Measurements from ENCODE around the gene CCNY.

DNA sequence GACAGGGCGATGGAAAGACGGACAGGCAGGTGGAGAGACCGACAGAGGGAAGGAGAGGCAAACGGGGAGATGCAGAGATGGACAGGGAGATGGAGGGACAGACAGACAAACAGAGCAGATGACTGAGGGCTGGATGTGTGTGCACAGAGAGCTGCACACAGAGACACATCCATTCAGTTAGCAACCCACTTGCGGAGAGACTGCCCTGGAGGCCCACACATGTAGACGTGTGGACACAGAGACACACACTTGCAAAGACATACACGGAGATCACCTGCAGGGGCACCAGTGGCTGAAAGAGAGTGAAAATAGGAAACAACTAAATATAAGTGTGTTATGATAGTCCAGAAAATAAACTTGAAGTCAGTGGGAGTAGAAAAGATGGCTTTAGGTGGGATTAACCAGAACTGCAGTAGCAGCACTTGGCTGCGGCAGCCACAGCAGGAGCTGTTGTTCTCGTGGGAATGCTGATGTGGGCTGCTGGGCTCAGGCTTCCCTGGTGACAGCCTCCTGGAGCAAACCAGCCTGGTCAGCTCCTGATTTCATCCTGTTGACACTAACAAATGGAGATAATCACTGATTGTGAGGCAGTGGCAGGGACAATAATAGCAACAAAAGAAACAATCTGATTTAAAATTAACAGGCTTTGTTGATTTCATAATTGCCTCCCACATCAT lies 134.1 kb downstream of the CCNY start:
- TF ChIP-seq, protein P1, sequence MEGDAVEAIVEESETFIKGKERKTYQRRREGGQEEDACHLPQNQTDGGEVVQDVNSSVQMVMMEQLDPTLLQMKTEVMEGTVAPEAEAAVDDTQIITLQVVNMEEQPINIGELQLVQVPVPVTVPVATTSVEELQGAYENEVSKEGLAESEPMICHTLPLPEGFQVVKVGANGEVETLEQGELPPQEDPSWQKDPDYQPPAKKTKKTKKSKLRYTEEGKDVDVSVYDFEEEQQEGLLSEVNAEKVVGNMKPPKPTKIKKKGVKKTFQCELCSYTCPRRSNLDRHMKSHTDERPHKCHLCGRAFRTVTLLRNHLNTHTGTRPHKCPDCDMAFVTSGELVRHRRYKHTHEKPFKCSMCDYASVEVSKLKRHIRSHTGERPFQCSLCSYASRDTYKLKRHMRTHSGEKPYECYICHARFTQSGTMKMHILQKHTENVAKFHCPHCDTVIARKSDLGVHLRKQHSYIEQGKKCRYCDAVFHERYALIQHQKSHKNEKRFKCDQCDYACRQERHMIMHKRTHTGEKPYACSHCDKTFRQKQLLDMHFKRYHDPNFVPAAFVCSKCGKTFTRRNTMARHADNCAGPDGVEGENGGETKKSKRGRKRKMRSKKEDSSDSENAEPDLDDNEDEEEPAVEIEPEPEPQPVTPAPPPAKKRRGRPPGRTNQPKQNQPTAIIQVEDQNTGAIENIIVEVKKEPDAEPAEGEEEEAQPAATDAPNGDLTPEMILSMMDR (IDR thresholded peaks at IDR 0.05; ENCODE audit: insufficient read depth, low read depth, low read length): no peak
- no peak for TF ChIP-seq EZH2 (IDR thresholded peaks at IDR 0.05; ENCODE audit: insufficient read depth, low read length)

Measured in astrocyte (in vitro differentiated cells and primary cell).